Activated T-helper 1 cell treated with anti-CD3 and anti-CD28 coated beads, Interleukin-2, amount 50 U/mL, for 16 hours (primary cell): ENCODE results near the gene SLC26A9.
"Not testable (repeated sequence)": the region's sequence is repeated elsewhere in the genome, so short reads cannot be mapped to it uniquely, and the experiment has no call there.

ENCODE experiments used
- DNase-seq, 2 donors: peaks; one replicate each; pipeline ENCODE4 v3.0.0-alpha.2; 2020; ENCODE audit warnings: low read depth in 1 of 2, low spot score in 1 of 2

The SLC26A9 gene

GRCh38 chr1:205894119-205894518 lies 49.1 kb downstream of the SLC26A9 start:
- DNase-seq: not testable (repeated sequence)

GRCh38 chr1:205892175-205892574 lies 51.1 kb downstream of the SLC26A9 start:
- DNase-seq: not testable (repeated sequence)

DNA sequence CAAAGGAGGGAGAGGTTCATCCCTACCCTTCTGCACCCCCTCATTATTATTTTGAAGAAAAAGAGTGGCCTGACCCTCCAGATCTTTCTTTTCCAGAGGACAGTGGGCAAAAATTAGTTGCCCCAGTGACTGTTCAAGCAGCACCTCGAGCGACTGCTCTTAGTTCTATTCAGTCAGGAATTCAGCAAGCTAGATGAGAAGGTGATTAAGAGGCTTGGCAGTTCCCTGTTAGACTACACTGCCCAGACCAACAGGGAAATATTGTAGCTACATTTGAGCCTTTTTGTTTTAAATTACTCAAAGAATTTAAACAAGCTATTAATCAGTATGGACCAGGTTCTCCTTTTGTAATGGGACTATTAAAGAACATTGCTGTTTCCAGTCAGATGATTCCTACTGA lies 51.8 kb downstream of the SLC26A9 start:
- not testable (repeated sequence) for DNase-seq

DNA sequence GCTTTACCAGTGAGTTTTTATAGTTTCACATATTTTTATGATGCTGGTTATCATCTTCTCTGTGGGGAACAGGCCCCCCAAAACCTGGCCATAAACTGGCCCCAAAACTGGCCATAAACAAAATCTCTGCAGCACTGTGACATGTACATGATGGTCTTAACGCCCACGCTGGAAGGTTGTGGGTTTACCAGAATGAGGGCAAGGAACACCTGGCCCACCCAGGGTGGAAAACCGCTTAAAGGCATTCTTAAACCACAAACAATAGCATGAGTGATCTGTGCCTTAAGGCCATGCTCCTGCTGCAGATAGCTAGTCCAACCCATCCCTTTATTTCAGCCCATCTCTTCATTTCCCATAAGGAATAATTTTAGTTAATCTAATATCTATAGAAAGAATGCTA lies 52.6 kb downstream of the SLC26A9 start:
- not testable (repeated sequence) for DNase-seq

GRCh38 chr1:205889706-205890105 lies 53.5 kb downstream of the SLC26A9 start:
- DNase-seq: not testable (repeated sequence)

DNA sequence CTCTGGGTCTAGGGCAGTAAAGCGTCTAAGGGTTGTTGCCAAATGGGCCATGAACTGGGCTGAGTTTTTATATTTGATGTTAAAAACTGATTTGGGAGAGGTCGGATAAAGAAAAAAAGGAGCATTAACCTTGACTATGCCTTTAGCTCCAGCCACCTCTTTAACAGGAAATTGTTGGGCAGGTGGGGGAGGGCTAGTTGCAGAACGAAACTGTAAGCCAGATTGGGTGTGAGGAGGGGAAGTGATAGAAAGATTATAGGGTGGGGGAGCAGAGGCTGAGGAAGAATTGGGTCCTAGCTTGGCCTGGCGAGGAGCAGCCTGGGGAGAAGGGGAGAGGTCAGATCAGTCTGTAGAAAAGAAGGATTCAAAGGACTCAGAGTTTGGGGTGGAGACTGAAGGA lies 54.2 kb downstream of the SLC26A9 start:
- not testable (repeated sequence) for DNase-seq

GRCh38 chr1:205883792-205884191 lies 59.5 kb downstream of the SLC26A9 start:
- DNase-seq: no peak

DNA sequence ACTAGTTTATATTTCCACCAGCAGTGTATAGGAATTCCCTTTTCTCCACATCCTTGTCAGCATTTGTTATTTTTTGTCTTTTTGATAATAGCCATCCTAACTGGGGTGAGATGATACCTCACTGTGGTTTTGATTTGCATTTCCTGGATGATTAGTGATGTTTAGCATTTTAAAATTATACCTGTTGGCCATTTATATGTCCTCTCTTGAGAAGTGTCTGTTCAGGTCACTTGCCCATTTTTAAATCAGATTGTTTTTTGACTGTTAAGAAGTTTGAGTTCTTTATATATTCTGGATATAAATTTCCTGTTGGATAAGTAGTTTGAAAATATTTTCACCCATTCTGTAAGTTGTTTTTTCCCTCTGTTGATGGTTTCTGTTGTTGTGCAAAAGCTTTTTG lies 62.3 kb downstream of the SLC26A9 start:
- no peak for DNase-seq

DNA sequence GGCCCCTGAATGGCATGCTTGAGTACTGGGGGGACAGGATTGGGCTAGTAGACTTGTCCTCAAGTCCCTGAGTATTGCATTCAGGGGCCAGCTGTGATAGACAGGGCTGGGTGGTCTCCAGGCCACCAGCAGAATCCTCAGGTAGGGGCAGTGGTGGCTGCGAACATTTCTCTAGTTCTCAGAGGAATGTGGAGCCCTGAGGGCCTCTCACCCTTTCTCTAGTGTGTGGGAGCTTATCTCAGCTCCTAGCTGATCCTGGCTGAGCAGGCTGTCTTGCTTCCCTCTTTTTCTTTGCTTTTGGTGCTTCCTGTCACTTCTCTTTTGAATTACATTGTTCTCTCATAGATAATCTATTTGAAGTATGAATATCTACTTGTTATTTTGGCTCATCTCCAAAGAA lies 63.3 kb downstream of the SLC26A9 start:
- DNase-seq: no peak

GRCh38 chr1:205878026-205878425 lies 65.2 kb downstream of the SLC26A9 start:
- DNase-seq: no peak

- DNase-seq: not testable (repeated sequence)
Measured at GRCh38 chr1:205873148-205873547, 70.1 kb downstream of the SLC26A9 start.

DNA sequence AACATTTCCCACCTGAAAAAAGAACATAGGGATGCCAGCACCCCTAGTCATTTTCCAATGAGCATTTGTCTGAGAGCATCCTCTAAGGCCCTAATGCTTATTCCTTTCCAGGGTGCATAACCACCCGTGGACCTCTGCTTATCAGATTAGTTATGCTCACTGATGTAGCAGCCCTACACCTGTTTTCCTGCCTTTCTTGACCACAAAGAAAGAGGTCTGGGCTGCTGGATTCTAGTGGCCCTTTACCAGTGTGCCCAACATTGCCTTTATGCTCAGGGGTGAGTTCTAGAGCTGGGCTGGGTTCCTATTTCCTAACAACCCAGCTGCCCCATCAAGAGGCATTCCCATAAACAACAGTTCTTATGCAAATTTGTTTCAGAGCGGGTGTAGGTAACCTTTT lies 73.0 kb downstream of the SLC26A9 start:
- DNase-seq: no peak
